Measurements from ENCODE around the gene IP6K1.
A peak's percentile ranks its signal among the peaks of the same experiment; 100 is the strongest.

The IP6K1 gene

GRCh38 chr3:49718858-49719213, 67.5 kb downstream of the IP6K1 start:
- peak overlapping the region; percentile 36; the same call in 1 of the 2 replicates for H3K4me3 ChIP-seq (ENCODE audit: low read length)
- no peak for TF ChIP-seq ZNF274 (IDR thresholded peaks at IDR 0.05; ENCODE audit: low read depth, low read length)

- no peak overlapping the region; the same call in 1 of the 2 replicates for H3K4me3 ChIP-seq (ENCODE audit: low read length)
- TF ChIP-seq ZNF274 (IDR thresholded peaks at IDR 0.05; ENCODE audit: low read depth, low read length), result no peak
Observed at GRCh38 chr3:49717959-49718857, 68.1 kb downstream of the IP6K1 start.

GRCh38 chr3:49717211-49717958, 69.0 kb downstream of the IP6K1 start:
- no peak for TF ChIP-seq ZNF274 (IDR thresholded peaks at IDR 0.05; ENCODE audit: low read depth, low read length)
- H3K4me3 ChIP-seq (ENCODE audit: low read length), result no peak overlapping the region

GRCh38 chr3:49716691-49717210, 69.6 kb downstream of the IP6K1 start:
- TF ChIP-seq ZNF274 (IDR thresholded peaks at IDR 0.05; ENCODE audit: low read depth, low read length), result no peak
- no peak overlapping the region for H3K4me3 ChIP-seq (ENCODE audit: low read length)

- H3K4me3 ChIP-seq (ENCODE audit: low read length), result no peak overlapping the region
- no peak for TF ChIP-seq ZNF274 (IDR thresholded peaks at IDR 0.05; ENCODE audit: low read depth, low read length)
Observed at GRCh38 chr3:49716169-49716568, 70.2 kb downstream of the IP6K1 start.

- H3K4me3 ChIP-seq (ENCODE audit: low read length), result no peak overlapping the region
- TF ChIP-seq ZNF274 (IDR thresholded peaks at IDR 0.05; ENCODE audit: low read depth, low read length), result no peak
Observed at GRCh38 chr3:49715611-49716121, 70.7 kb downstream of the IP6K1 start.

- TF ChIP-seq ZNF274 (IDR thresholded peaks at IDR 0.05; ENCODE audit: low read depth, low read length), result no peak
- no peak overlapping the region for H3K4me3 ChIP-seq (ENCODE audit: low read length)
Observed at GRCh38 chr3:49714728-49715550, 71.4 kb downstream of the IP6K1 start.

- no peak for TF ChIP-seq ZNF274 (IDR thresholded peaks at IDR 0.05; ENCODE audit: low read depth, low read length)
Observed at GRCh38 chr3:49713336-49714105, 72.8 kb downstream of the IP6K1 start.

GRCh38 chr3:49712631-49713317, 73.6 kb downstream of the IP6K1 start:
- no peak for TF ChIP-seq ZNF274 (IDR thresholded peaks at IDR 0.05; ENCODE audit: low read depth, low read length)

More at GRCh38 chr3:49713336-49714105, 72.8 kb downstream of the IP6K1 start:
- H3K4me3 ChIP-seq (ENCODE audit: low read length), result no peak overlapping the region

GRCh38 chr3:49712166-49712565, 74.2 kb downstream of the IP6K1 start:
- no peak overlapping the region for H3K4me3 ChIP-seq (ENCODE audit: low read length)
- TF ChIP-seq ZNF274 (IDR thresholded peaks at IDR 0.05; ENCODE audit: low read depth, low read length), result no peak

More at GRCh38 chr3:49712631-49713317, 73.6 kb downstream of the IP6K1 start:
- no peak overlapping the region for H3K4me3 ChIP-seq (ENCODE audit: low read length)

GRCh38 chr3:49711489-49711888, 74.9 kb downstream of the IP6K1 start:
- TF ChIP-seq ZNF274 (IDR thresholded peaks at IDR 0.05; ENCODE audit: low read depth, low read length), result no peak
- no peak overlapping the region for H3K4me3 ChIP-seq (ENCODE audit: low read length)

- no peak overlapping the region for H3K4me3 ChIP-seq (ENCODE audit: low read length)
- no peak for TF ChIP-seq ZNF274 (IDR thresholded peaks at IDR 0.05; ENCODE audit: low read depth, low read length)
Observed at GRCh38 chr3:49709852-49710251, 76.5 kb downstream of the IP6K1 start.

All from GM08714 (cell line).